B cell (primary cell): ENCODE data around the gene CALD1.

Source experiments
- EZH2 ChIP-seq: IDR thresholded peaks from 2 replicates; pipeline ENCODE4 v1.6.1; 2012; ENCODE audit warnings: borderline replicate concordance, low read depth, mild to moderate bottlenecking, moderate library complexity, low read length; ENCODE audit not compliant: insufficient read depth, poor library complexity, severe bottlenecking
- TF ChIP-seq, protein P1 (sequence below): fragments of 200-600 bp; IDR thresholded peaks from one replicate; pipeline ENCODE4 v1.8.0; 2022; ENCODE audit warnings: antibody characterized with exemption, mild to moderate bottlenecking

- no peak for TF ChIP-seq EZH2
- TF ChIP-seq, protein P1, sequence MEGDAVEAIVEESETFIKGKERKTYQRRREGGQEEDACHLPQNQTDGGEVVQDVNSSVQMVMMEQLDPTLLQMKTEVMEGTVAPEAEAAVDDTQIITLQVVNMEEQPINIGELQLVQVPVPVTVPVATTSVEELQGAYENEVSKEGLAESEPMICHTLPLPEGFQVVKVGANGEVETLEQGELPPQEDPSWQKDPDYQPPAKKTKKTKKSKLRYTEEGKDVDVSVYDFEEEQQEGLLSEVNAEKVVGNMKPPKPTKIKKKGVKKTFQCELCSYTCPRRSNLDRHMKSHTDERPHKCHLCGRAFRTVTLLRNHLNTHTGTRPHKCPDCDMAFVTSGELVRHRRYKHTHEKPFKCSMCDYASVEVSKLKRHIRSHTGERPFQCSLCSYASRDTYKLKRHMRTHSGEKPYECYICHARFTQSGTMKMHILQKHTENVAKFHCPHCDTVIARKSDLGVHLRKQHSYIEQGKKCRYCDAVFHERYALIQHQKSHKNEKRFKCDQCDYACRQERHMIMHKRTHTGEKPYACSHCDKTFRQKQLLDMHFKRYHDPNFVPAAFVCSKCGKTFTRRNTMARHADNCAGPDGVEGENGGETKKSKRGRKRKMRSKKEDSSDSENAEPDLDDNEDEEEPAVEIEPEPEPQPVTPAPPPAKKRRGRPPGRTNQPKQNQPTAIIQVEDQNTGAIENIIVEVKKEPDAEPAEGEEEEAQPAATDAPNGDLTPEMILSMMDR: no peak
Measured at GRCh38 chr7:134730411-134730829, 49.0 kb upstream of the CALD1 start.
